ENCODE data around the gene C1QB.

C1QB gene

GRCh38 chr1:22652881-22653316 is at the start of gene C1QB:
TSS of gene C1QB (plus strand) at chr1:22653236. CDS start at chr1:22659463, 6,227 bp downstream.
- DNase-seq (ENCODE audit: low spot score): peak; percentile 69

DNA sequence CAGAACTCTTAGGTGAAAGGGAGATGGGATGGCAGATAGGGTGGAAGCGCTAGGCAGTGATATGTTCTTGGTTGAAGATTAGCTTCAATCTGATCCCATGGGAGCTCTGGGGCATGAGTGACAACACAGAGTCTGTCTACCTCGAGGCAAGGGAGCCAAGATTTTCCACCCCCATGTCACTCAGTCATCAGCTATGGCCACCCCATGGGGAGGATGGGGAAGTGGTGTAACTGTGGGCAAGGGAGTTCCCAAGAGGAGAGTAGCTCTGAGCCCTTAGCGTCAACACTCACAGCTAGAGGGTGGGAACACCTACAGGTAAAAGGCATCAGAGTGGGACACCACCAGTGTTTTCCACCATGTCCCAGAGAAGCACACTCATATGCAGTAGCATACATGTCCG is 46.9 kb upstream of the C1QB start:
- no peak for DNase-seq (ENCODE audit: low spot score)

GRCh38 chr1:22607154-22607553 is 45.9 kb upstream of the C1QB start:
- DNase-seq (ENCODE audit: low spot score): no peak

GRCh38 chr1:22608361-22608760 is 44.7 kb upstream of the C1QB start:
- no peak for DNase-seq (ENCODE audit: low spot score)

GRCh38 chr1:22609291-22609690 is 43.7 kb upstream of the C1QB start:
- no peak for DNase-seq (ENCODE audit: low spot score)

DNA sequence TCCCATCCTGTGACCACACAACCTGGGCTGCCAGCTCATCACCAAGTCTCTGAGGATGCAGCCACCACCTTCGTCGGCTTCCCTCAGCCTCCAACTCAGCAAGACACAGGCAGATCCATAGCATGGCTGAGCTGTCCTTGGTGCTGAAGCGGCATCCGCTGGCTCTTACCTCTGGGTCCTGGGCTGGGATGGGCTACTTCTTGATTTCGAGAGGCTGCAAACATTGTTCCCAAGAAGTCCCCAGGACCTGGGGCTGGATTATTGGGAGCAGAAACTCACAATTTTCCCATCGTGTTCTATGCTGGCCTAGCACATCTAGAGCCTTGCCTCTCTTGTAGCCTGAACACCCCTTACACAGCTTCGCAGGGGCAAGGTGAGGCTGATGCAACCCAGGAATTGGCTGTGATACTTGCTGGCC is 41.5 kb upstream of the C1QB start:
- no peak for DNase-seq (ENCODE audit: low spot score)

- DNase-seq (ENCODE audit: low spot score): no peak
Observed at GRCh38 chr1:22612671-22613571, 40.1 kb upstream of the C1QB start.

- no peak for DNase-seq (ENCODE audit: low spot score)
Observed at GRCh38 chr1:22613572-22613918, 39.5 kb upstream of the C1QB start.

DNA sequence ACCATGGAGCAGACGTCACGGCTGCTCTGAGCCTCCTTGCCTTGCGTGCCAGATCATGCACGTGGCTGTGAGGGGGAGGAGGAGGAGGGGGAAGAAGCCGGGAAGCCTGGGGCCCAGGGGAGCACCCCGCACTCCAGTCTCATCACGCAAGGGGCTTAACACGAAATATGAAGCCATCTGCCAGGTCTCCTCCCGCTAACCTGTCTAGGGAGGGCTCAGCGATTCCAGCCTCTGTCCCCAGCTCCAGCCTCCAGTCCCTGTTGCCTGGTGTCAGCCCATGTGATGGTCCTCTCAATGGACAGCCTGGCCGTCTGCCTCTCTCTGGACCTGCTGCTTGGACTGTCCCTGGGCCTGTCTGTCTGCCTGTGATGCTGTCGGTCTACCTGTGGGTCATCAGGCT is 39.1 kb upstream of the C1QB start:
- no peak for DNase-seq (ENCODE audit: low spot score)

DNA sequence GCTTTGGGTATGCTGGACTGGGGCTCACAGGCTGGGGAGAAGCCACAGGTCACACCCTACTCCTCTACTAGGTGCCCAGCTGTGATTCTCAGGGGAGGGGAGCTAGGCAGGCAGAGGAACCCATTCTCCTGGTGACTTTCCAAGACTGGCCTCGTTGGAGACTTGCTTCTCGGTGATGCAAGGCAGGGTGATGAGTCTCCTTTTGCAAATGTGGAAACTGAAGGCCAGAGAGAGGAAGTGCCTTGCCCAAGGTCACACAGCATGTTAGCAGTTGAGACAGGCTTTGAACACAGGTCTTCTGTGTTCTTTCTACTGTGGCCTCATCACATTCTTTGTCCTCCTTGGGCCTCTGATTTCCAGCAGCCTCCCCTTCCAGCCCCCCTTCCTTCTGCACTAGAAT is 37.1 kb upstream of the C1QB start:
- no peak for DNase-seq (ENCODE audit: low spot score)

- no peak for DNase-seq (ENCODE audit: low spot score)
Observed at GRCh38 chr1:22616571-22616970, 36.5 kb upstream of the C1QB start.

- DNase-seq (ENCODE audit: low spot score): no peak
Observed at GRCh38 chr1:22618056-22618455, 35.0 kb upstream of the C1QB start.

GRCh38 chr1:22619252-22619651 is 33.8 kb upstream of the C1QB start:
- no peak for DNase-seq (ENCODE audit: low spot score)

GRCh38 chr1:22619798-22620197 is 33.2 kb upstream of the C1QB start:
- DNase-seq (ENCODE audit: low spot score): no peak

- no peak for DNase-seq (ENCODE audit: low spot score)
Observed at GRCh38 chr1:22621761-22622160, 31.3 kb upstream of the C1QB start.

DNA sequence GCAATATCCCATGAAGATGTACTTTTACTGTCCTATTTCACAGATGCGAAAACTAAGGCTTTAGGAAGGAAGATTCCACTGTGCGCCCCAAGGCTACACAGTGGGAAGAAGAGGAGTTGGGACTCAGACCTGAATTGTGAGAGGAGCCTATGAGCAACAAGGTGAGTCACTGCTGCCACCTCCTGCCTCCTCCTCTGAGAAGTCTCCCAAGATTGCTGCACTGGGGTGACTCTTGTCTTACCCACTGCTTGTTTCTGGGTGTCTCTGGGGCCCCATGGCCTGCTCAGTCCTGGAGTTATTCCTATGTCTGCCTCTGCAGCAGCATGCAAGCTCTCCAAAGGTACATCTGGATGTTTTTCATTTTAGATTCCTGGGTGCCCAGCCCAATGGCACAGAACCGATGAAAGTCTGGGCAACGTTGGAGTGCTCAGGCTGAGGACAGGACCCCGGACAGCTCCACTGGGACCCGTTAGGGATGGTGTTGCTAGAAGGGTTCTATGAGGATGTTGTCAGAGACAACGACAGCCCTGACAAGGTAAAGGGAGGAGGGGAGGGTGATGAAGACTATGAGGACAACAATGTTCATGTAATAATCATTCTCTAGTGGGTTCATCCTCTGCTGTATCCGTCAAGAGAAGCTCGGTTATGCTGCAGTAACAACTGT is 27.6 kb upstream of the C1QB start:
- DNase-seq (ENCODE audit: low spot score): no peak

DNA sequence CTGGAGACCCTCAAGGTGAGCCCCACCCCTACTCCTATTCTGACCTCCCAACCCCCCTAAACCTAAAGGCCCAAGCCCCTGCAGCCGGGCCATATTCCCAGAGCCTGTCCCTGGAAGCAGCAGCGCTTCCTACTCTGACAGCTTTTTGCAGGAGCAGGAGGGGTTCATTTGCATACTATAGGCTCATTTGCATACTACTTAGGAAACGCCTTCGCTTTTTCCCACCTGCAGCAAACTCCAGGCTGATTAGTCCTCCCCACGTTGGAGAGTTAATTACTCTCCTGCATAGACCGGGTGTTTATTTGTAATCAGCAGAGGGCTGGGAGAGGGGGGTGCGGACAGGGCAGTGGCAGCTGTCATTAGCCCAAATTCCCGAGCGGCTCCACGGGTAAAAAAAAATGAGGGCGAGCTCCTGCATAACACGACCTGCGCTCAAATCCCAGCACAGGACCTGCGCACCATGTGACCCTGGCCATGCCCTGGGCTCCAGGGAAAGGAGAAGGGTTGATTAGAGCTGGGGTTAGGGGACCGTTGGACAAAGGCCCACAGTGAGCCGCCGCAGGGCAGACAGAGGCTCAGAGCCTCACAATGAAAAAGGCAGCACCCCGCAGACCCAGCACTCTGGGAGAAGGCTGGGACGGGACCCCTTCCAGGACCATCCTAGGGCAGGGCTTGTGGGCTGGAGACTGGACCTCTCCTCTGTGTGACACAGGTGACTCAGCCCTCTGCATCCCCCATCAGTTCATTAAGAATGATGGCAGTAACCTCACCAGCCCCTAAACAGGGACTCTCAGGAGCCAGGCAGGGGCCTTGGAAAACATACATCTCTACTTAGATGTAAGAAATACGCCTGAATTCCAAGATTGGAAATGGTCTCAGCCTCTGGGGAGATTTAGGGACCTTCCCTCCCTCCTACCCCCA is 26.5 kb upstream of the C1QB start:
- DNase-seq (ENCODE audit: low spot score): no peak

- no peak for DNase-seq (ENCODE audit: low spot score)
Observed at GRCh38 chr1:22627331-22627730, 25.7 kb upstream of the C1QB start.

DNA sequence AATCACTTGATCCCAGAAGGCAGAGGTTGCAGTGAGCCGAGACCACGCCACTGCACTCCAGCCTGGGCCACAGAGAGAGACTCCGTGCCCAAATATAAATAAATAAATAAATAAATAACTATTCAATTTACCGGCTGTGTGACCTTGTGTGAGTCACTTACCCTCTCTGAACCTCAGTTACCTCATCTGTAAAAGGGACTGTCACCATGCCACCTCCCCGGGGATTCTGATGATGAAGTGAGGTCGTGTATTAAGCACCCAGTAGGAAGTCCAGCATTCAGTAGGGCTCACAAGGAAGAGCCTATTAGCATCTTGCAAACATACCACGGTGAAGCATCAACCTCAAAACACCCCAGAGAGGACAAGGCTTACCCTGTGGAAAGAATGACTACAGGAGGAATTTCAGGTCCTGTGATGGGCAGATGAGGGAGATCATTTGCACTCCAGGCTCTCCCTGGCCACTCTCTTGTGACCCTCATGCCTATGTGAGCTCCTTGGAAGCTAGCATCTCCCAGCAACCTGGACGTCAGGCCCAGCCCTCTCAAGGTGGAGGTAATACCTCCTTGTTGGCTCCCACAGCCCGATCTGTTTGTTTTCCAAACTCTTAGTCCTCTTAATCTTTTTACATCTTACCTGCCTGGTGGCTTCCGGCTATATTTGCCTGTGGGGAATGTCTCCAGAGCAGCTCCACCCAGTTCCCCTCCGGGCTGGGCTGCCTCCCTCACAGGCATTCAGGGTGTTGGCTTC is 24.2 kb upstream of the C1QB start:
- no peak for DNase-seq (ENCODE audit: low spot score)

- DNase-seq (ENCODE audit: low spot score): no peak
Observed at GRCh38 chr1:22629886-22630285, 23.1 kb upstream of the C1QB start.

GRCh38 chr1:22633697-22634463 is 19.2 kb upstream of the C1QB start:
- DNase-seq (ENCODE audit: low spot score): no peak
